COLO829 (cell line): ENCODE measurements around the gene DES.

ENCODE experiments used
- DNase-seq: peaks from one replicate; pipeline ENCODE4 v3.0.0; 2012; ENCODE audit warnings: low spot score

DES gene

DNA sequence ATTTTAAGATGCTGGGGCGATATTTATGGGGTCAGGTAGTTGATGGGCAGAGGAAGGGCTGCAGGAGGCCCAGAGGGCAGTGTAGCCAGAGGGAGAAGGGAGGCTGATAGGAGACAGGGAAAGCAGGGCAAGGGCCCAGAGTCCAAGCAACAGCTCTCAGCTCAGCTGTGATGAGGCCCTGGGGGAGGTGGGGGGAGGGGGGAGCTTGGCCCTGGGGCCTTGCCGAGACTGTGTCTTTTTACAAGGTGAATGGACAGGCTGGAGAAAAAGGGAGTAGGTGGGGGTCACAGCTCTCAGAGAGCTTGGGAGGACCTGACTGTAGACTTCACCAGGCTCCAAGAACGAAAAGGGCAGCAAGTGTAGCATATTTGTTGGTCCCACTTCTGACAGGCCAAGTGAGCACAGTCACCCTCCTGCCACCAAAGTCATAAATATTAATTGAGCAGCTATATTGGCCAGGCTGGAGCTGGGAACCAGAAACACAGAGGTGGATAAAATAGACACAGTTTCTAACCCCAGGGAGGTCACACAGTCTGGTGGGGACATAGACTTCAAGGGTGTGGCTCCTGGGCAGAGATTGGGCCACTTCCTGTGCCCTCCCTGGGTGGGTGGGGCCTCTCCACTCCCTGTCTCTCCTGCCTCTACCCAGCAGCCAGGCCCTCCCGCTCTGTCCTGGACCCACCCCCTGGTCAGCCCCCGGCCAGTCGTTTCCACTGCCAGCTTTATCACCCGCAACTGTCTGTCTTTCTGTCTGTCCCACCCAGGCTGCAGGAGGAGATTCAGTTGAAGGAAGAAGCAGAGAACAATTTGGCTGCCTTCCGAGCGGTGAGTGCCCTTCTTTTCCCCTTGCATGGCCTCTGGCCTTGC is 1.4 kb downstream of the DES start:
- DNase-seq: no peak

DNA sequence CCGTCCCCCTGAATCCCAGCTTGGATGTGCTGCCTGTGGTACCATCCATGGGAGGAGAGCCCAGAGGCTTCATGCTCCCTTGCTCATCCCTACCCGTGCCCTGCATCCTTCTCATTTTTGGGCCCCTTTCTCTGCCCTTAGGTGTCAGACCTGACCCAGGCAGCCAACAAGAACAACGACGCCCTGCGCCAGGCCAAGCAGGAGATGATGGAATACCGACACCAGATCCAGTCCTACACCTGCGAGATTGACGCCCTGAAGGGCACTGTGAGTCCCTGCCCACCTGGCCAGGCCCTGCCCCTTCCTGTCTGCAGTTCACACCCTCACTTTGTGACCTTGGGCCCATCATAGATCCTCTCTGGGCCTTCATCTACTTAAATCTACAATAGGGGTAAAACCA is 2.5 kb downstream of the DES start:
- DNase-seq: no peak

DNA sequence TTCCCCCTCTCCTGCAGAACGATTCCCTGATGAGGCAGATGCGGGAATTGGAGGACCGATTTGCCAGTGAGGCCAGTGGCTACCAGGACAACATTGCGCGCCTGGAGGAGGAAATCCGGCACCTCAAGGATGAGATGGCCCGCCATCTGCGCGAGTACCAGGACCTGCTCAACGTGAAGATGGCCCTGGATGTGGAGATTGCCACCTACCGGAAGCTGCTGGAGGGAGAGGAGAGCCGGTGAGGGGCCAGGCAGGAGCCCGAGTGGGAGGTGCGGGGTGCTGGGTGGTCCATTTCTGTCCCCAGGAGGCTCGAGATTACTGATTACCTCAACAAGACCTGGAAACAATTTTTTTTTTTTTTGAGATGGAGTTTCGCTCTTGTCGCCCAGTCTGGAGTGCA is 3.1 kb downstream of the DES start:
- no peak for DNase-seq

DNA sequence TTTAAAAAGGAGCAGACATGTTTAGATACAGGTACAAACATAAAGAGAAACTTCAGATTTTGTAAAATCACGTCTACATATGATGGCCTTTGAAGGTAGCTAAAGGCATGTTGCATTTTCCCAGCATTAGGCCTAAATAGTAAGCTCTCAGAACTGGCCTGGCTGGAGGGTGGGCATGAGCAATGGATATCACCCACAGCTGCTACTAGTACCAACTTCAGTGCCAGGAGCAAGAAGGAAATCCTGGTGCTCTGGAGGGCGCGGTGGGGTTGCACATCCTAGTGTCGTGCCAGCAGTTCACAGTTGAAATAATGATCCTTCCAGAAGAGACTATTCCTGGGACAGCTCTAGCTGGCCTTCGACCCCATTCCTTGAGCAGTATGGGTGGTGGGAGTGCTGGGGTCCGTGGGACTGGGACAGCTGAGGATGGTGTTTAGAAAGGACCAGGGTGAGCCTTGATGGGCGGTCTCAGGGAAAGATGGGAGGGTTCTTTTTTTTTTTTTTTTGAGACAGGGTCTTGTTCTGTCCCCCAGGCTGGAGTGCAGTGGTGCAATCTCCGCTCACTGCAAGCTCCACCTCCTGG is 4.9 kb downstream of the DES start:
- no peak for DNase-seq

GRCh38 chr2:219423652-219424377 is 5.6 kb downstream of the DES start:
- DNase-seq: no peak

GRCh38 chr2:219425238-219426067 is 7.3 kb downstream of the DES start:
- no peak for DNase-seq

DNA sequence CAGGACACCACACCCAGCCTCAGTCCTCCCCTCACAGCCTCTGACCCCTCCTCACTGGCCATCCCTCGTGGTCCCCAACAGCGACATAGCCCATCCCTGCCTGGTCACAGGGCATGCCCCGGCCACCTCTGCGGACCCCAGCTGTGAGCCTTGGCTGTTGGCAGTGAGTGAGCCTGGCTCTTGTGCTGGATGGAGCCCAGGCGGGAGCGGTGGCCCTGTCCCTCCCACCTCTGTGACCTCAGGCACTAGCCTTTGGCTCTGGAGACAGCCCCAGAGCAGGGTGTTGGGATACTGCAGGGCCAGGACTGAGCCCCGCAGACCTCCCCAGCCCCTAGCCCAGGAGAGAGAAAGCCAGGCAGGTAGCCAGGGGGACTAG is 7.9 kb downstream of the DES start:
- no peak for DNase-seq

GRCh38 chr2:219426534-219427136 is 8.5 kb downstream of the DES start:
- no peak for DNase-seq

DNA sequence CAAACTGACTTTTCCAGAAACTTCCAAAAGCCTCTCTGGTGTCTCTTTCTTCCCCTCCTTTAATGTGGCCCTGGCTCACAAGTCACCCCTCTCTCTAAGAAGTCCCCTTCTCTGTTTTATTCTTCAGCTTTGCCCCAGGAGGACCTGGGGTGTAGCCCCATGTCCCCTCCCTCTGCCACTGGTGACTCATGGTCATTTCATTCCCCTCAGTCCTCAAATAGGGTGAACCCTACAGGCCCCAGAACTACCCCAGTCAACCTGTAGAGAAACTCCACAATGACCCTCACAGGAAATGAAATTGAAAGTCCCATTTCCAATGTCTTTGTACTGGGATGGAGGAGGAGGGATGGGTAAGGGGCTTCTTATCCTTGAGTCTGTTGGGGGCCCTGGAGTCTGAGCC is 10.3 kb downstream of the DES start:
- no peak for DNase-seq

DNA sequence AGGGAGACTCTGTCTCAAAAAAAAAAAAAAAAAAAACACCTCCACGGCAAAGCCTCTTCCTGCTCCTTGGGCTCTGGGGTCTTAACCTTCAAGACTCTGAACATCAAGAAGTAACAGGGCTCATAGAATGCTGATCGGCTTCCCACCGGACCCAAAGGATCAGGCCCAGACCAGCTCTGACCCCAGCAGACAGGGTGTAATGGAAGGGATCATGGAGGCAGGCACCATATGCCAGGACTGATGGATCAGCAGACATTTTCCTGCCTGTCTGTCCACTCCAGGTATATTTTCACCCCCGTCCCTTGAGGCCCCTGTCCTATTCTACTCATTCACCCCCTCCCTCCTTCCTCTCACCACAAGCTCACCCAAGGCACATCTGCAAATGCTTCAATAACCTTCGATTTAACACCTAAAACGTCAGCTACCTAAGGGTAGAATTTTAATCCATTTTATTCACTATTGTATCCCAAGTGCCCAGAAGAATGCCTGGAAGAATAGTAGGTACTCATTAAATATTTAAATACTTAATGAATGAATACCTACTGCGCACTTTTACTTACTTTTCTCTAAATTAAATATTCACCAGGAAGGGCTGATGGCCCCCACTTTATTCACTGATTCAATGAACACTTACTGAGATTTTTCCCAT is 11.9 kb downstream of the DES start:
- no peak for DNase-seq

DNA sequence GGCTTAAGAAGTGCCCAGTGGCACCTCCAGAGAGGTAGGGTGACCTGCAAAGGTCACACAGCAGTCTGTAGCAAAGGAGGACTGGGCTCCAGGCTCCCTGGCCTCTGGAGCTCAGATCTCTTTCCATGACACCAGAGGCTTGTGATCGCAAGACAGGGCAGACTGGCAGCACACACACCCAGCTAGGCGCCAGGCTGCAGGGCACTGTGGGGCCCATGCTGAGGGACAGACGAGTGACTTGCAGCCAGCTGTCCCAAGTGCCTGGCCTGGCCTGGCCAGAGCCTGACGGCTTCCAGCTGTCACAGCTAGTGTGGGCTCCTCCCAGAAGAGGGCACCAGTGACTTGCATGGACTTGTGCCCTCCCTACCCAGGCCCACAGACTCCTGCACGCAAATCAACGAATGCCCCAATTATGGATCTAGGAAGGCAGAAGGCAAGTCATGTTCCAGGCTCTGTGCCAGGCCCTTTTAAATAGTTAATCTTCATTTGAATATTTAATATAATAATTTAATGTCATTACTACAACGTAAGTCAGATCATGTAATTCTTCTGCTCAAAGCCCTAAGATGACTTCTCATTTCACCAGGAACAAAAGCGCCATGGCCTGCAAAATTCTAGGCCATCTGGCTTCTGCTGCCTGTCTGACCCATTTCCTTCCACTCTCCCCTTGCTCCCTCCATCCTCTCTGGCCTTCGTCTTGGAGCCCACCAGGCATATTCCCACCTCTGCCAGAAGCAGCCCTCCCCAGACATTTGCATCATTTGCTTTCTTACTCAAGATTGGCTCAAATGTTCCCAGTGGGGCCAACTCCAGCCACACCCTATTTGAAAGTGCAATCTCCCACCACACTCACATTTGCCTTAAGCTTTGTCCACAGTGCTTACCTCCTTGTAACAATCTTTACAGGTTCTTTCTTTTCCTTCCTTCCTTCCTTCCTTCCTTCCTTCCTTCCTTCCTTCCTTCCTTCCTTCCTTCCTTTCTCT is 12.7 kb downstream of the DES start:
- DNase-seq: no peak

DNA sequence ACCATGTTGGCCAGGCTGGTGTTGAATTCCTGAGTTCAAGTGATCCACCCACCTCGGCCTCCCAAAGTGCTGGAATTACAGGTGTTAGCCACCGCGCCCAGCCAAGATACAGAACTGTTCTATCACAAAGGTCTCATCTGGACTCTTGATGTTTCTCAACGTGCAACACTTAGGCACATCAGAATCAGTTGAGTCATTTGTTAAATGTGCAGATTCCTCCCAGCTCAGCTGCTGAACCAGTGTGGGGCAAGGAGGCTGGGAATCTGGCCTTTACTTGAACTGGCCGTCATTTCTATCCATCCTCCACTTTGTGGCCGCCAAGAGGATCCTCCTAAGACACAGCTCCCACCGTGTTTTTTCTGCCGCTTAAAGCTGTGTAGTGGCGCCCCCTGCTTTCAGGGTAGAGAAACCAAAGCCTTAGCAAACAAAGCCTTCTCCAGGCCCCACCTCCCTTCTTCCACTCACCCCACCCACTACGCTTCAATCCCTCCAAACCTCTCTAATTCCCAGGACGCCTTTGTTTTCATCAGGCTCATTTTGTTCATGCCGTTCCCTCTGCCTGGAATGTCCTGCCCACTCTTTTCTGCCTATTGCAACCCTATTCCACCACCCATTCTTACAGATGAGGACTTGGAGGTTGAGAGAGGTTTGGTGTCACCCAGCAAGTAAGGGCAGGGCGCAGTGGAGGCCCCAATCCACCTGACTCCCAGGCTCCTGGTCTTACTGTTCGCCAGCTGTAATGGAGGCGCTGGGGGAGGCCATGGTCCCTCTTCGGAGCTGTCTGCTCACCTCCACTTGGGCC is 15.7 kb downstream of the DES start:
- peak; percentile 42 for DNase-seq

DNA sequence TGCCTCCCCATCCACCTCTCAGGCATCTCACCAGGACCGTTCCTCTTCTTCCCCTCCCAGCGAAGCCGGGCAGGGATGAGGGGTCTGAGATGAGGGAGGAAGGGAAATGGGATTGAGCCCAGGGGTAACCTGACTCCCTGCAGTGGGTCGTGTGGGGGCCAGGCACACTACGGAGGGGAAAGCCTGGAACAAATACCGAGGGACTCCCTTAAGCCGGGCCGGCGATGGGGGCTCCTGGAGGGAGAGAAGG is 16.2 kb downstream of the DES start:
- no peak for DNase-seq

- DNase-seq: no peak
Measured at GRCh38 chr2:219434718-219435525, 16.7 kb downstream of the DES start, which contains the start of gene SPEG. TSS of gene SPEG (plus strand) at chr2:219434843. CDS start at chr2:219434978, 135 bp downstream.

DNA sequence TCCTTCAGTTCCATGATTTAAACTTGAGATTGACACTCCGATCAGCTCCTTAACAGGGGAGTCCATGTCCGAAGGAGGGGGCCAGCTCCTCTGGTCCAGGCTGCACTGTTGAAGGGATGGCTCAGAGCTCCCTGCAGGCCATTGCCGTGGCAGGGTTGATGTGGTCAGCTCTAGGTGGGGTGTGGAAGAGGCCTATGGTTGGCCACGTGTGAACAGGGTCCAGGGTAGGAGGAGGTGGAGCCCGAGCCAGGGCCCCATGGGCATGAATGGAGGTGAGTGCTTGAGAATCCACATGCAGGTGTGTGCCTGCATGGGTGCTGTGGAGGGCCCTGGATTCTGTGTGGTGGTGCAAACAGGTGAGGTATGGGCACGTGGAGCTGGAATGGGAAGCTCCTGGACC is 17.5 kb downstream of the DES start:
- no peak for DNase-seq

GRCh38 chr2:219436491-219436890 is 18.3 kb downstream of the DES start:
- DNase-seq: no peak

DNA sequence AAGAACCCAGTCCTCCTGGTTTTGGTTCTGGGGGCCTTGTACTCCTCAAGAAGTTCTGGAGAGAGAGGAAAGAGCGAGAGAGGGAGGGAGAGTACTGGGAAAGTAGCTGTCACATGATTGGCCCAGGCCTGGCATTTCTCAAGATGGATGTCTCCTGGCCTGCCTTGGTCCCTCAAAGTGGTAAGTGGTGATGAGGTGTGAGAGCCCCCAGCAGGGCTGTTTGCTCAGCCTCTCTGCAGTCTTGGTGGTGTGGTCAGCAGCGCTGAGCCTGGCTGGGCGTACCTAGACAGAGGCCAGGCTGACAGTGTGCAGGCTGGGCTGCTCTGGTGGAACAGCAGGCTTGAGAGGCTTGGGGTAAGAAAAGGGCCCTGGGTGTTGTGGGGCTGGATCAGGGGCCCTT is 19.0 kb downstream of the DES start:
- no peak for DNase-seq

- DNase-seq: no peak
Measured at GRCh38 chr2:219437690-219438206, 19.6 kb downstream of the DES start.
